Subcutaneous adipose tissue (tissue), 4 donors: ENCODE results near the gene BRCC3. TPM values are rescaled to one million over a fixed set of nuclear protein-coding genes. Genes with fewer than 3 reads are reported as not detected.

Experiments used
- total RNA-seq, 4 donors: library from RNA; depleted of rRNA; stranded (reverse); fragments of >200 nt; gene quantifications; one replicate each; pipeline ENCODE4 v1.1.0, GENCODE V29; 2016
- TF ChIP-seq, protein P1 (sequence below): fragments of 450-650 bp; IDR thresholded peaks from one replicate; pipeline ENCODE4 v1.5.1; 2016; ENCODE audit warnings: low read depth, mild to moderate bottlenecking, control low read depth, antibody characterized with exemption, moderate library complexity

The BRCC3 gene
- total RNA-seq, 4 donors from 2014 or later, result 12.8 to 18.7 (median 15.7) TPM

DNA sequence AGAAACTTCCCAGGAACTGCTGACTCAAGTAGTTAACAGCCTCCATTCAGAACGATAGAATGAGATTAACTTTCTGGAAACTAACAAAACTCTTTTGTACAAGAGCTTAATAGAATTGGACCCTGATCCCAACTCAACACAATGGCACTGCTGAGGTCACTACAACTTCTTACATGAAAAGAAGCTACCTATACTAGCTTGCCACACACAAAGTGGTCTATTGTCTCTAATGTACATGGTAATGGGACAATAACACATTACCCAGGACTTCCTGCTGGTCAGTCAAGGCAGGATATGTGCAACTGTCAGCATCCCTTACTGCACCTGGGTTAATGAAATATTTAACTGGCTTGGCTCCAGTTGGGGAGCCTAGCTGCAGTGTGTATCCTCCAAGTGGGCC lies 56.2 kb downstream of the BRCC3 start:
- TF ChIP-seq, protein P1, sequence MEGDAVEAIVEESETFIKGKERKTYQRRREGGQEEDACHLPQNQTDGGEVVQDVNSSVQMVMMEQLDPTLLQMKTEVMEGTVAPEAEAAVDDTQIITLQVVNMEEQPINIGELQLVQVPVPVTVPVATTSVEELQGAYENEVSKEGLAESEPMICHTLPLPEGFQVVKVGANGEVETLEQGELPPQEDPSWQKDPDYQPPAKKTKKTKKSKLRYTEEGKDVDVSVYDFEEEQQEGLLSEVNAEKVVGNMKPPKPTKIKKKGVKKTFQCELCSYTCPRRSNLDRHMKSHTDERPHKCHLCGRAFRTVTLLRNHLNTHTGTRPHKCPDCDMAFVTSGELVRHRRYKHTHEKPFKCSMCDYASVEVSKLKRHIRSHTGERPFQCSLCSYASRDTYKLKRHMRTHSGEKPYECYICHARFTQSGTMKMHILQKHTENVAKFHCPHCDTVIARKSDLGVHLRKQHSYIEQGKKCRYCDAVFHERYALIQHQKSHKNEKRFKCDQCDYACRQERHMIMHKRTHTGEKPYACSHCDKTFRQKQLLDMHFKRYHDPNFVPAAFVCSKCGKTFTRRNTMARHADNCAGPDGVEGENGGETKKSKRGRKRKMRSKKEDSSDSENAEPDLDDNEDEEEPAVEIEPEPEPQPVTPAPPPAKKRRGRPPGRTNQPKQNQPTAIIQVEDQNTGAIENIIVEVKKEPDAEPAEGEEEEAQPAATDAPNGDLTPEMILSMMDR, result no peak

DNA sequence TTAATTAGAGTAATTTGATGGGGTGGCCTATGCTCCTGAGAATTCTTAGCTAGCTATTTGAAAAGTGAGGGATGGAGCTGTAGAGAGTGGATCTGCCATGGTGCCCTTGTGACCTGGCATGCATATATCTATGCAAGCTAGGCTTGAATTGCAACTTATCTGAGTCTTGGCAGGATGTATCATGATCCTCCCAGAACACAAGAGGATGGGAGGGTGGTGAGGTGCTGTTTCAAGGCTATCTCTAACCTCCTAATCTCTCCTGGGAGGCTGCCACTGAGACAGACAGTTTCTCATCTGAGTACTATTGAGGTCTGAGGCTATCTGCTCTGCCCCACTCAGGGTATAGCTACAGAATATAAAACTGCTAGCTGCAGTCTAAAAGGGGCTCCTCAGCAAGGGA lies 56.6 kb downstream of the BRCC3 start:
- TF ChIP-seq, protein P1, result no peak

DNA sequence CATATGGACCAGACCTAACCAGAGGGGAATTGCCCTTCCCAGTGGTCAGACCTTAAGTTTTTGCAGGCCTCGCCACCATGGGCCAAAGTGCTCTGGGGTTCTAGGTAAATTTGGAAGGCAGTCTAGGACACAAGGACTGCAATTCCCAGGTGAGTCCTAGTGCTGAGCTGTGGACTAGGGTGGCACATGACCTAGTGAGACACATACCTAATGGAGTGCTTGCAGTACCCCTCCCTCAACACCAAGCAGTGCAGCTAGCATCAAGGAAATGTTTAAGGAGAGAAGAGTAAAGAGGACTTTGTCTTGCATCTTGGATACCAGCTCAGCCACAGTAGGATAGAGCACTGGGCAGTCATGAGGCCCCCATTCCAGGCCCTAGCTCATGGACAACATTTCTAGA lies 60.8 kb downstream of the BRCC3 start:
- TF ChIP-seq, protein P1, result no peak

DNA sequence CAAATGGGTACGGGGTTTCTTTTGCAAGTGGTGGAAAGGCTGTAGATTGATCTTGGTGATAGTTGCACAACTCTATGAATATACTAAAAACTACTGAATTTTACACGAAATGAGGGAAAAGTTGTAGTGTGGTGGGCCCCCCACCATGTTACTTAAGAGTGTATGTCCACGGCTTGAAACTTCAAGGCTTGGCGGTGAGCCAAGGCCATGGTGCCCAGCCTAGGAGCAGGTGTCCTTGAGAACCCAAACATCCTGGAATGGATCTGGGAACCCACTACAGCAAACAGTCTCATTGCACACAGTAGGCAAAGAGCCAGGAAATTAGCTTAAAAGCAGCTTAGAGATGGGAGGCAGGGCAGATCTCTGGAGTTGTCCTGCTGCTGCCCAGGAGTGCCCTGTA lies 62.9 kb downstream of the BRCC3 start:
- TF ChIP-seq, protein P1, result no peak

DNA sequence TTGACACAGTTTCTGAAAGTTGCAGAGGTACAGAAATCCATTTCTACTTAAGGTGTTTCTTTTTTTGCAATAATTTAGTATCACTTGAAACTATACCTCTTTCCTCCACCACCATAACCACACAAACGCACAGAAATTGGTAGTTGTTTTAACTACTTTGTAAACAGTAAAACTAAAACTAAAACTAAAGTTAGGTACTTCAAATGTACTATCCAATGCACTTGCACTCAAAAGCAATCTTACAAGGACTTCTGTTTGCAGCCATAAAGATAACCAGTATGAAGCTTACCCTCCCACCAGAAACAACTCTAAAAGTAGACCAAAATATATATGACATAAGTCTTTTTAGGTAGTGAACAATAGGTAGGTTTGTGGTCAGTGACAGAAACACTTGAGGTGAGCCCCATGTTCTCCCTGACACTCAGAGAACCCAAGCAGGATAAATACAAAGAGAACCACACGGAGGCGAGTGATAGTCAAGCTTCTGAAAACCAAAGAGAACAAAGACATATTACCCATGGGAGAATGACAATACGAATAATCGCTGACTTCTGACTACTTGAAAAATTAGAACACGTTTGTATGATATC lies 72.7 kb downstream of the BRCC3 start:
- TF ChIP-seq, protein P1, result no peak

DNA sequence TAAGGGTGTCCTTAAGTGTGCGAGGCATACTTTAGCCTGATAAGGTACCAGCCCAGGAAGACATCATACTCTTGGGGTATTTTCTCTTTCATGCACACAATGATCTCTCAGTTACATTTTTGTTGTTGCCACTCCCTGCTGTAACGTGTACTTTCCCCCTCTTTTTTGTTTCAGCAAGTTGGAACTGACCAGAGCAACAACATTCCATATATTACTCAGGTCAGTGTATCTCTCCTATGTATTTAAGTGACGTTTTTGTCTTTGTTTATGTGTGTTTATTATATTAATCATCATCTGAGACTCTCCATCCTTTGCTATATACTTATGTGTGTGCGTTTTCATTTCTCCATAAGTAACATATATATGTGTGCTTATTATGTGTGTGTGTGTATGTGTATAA lies 73.6 kb downstream of the BRCC3 start:
- TF ChIP-seq, protein P1, result no peak

- TF ChIP-seq, protein P1, result no peak
Measured at GRCh38 chrX:155148724-155149537, 77.6 kb downstream of the BRCC3 start.
